BE2C (cell line): ENCODE data around the gene ADRM1.

ENCODE experiments used
- DNase-seq: peaks from one replicate; pipeline ENCODE4 v3.0.0-alpha.2; 2020
- H3K27me3 ChIP-seq: fragments of 250-450 bp; sonication (Bioruptor Pico); 2 replicates; pipeline ENCODE4 v1.5.1; 2020; ENCODE audit warnings: mild to moderate bottlenecking
- H3K36me3 ChIP-seq: fragments of 250-450 bp; sonication (Bioruptor Pico); 2 replicates; pipeline ENCODE4 v1.5.1; 2020; ENCODE audit warnings: mild to moderate bottlenecking
- H3K4me1 ChIP-seq: fragments of 250-450 bp; sonication (Bioruptor Pico); 2 replicates; pipeline ENCODE4 v1.5.1; 2020
- H3K4me3 ChIP-seq: 2 replicates; pipeline ENCODE4 v1.5.1; 2011; ENCODE audit warnings: low read depth, low read length
- H3K9me3 ChIP-seq: fragments of 250-450 bp; sonication (Bioruptor Pico); 2 replicates; pipeline ENCODE4 v1.5.1; 2020
- CTCF ChIP-seq: IDR thresholded peaks from 2 replicates; pipeline ENCODE4 v1.5.1; 2012; ENCODE audit warnings: mild to moderate bottlenecking, low read depth, low read length

ADRM1 gene

GRCh38 chr20:62334881-62335280 lies 32.1 kb downstream of the ADRM1 start:
- TF ChIP-seq CTCF, result no peak
- no peak for DNase-seq
- Histone ChIP-seq H3K4me1 (no peaks in the 10 kb centered on the region), H3K27me3 (no peaks in the 10 kb centered on the region), H3K9me3 (no peaks in the 10 kb centered on the region), H3K4me3 (no peak overlapping the region), H3K36me3 (no peaks in the 10 kb centered on the region)

GRCh38 chr20:62335532-62335931 lies 32.7 kb downstream of the ADRM1 start:
- Histone ChIP-seq H3K36me3 (no peaks in the 10 kb centered on the region), H3K27me3 (no peaks in the 10 kb centered on the region), H3K9me3 (no peaks in the 10 kb centered on the region), H3K4me1 (no peaks in the 10 kb centered on the region), H3K4me3 (no peak overlapping the region)
- TF ChIP-seq CTCF, result no peak
- no peak for DNase-seq

- H3K4me1 ChIP-seq, result no peaks in the 10 kb centered on the region
- no peak for DNase-seq
Measured at GRCh38 chr20:62336329-62336728, 33.5 kb downstream of the ADRM1 start.

DNA sequence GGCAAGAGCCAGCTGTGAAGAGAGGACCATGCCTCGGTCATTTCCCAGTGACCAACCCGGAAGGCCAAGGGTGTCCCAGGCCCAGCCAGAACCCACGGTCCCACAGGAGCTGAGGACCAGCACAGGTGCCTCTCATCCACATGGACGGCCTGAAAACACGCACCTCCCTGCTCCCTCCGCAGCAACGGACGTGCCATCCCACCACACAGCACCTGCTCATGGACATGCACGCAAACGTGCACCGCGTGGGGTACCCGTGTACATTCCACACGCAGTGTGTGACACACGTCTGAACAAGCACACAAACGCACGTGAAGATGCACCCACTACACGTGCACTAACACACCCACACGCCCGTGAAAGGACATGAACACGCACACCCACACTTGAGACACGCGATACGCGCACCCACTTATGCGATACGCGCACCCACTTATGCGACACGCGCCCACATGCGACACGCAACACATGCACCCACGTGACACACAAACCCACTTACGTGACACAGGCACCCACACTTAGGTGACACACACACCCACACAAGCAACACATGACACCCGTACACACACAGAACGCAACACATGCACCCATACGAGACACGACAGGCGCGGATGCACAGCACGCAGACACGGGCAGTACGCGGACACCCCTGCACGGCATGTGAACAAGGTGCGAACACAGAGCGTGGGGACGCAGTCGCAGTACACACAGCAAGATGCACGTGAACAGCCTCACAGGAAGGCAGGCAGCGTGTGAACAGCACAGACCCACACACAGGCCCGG lies 34.2 kb downstream of the ADRM1 start:
- H3K4me1 ChIP-seq, result no peaks in the 10 kb centered on the region
- H3K36me3 ChIP-seq, result no peaks in the 10 kb centered on the region
- H3K9me3 ChIP-seq, result no peaks in the 10 kb centered on the region
- no peak for TF ChIP-seq CTCF
- H3K4me3 ChIP-seq, result no peak overlapping the region
- no peaks in the 10 kb centered on the region for H3K27me3 ChIP-seq
- DNase-seq, result no peak

More at GRCh38 chr20:62336329-62336728, 33.5 kb downstream of the ADRM1 start:
- Histone ChIP-seq H3K9me3 (no peaks in the 10 kb centered on the region), H3K27me3 (no peaks in the 10 kb centered on the region), H3K36me3 (no peaks in the 10 kb centered on the region), H3K4me3 (no peak overlapping the region)
- TF ChIP-seq CTCF, result no peak

DNA sequence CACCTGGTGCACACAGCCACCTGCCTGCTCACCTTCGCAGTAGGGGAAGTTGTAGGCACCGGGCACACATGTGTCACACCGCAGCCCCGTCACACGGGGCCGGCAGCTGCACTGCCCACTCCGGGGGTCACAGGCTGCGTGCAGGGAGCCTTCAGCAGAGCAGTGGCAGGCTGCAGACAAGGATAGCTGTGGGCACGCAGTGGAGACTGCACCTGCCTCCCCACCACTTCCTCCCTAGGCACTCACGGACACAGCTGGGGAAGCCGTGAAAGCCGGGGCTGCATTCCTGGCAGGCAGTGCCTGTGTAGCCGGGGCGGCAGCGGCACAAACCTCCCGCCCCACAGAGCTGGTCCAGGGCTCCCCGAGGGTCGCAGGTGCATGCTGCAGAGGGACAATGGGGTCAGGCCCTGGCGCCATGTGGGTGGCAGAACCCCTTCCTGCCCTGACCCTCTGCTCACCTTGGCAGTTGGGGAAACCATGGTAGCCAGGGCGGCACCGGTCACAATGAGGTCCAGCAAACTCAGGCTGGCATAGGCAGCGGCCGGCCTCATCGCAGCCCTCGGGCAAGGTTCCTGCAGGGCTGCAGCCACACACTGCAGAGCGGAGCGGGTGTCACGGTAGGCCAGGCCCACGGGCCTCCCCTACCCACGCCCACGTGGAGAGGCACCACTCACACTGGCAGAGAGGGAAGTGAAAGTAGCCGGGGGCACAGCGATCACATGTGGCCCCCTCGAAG lies 34.9 kb downstream of the ADRM1 start:
- H3K27me3 ChIP-seq, result no peaks in the 10 kb centered on the region
- no peak for DNase-seq
- no peaks in the 10 kb centered on the region for H3K9me3 ChIP-seq
- H3K4me1 ChIP-seq, result no peaks in the 10 kb centered on the region
- H3K36me3 ChIP-seq, result no peaks in the 10 kb centered on the region
- no peak for TF ChIP-seq CTCF
- H3K4me3 ChIP-seq, result no peak overlapping the region

DNA sequence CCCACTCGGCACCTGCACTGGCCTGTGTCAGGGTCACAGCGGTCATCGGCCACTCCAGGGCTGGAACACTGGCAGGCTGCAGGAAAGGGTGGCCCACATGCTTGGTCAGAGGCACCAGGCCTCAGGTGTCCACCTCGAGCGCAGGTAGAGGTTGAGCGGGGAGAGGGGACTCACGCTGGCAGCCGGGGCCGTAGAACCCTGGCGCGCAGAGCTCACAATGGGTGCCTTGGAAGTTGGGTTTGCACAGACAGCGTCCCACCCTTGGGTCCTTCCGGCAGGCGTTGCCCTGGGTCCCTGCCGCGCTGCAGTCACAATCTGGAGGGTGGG lies 35.5 kb downstream of the ADRM1 start:
- TF ChIP-seq CTCF, result no peak
- Histone ChIP-seq H3K27me3 (no peaks in the 10 kb centered on the region), H3K9me3 (no peaks in the 10 kb centered on the region), H3K36me3 (no peaks in the 10 kb centered on the region), H3K4me1 (no peaks in the 10 kb centered on the region), H3K4me3 (no peak overlapping the region)
- DNase-seq, result no peak
